HepG2 (cell line): ENCODE data around the gene BCLAF1. TPM values are rescaled to one million over a fixed set of nuclear protein-coding genes. Genes with fewer than 3 reads are reported as not detected.

Experiments
- BCL3 ChIP-seq: sonication (generic); formaldehyde crosslinking; IDR thresholded peaks from 2 replicates; pipeline ENCODE4 v1.5.1; 2020; ENCODE audit warnings: mild to moderate bottlenecking, missing genetic modification reagents, moderate library complexity
- DR1 ChIP-seq: sonication (generic); formaldehyde crosslinking; IDR thresholded peaks from 2 replicates; pipeline ENCODE4 v1.8.0; 2021; ENCODE audit warnings: mild to moderate bottlenecking, missing genetic modification reagents, inconsistent platforms
- HNRNPK ChIP-seq: fragments of 200-400 bp; formaldehyde crosslinking; IDR thresholded peaks from 2 replicates; pipeline ENCODE4 v1.6.1; 2018; ENCODE audit warnings: low read length, low read depth, moderate library complexity, mild to moderate bottlenecking; ENCODE audit not compliant: poor library complexity, severe bottlenecking
- SSRP1 ChIP-seq: IDR thresholded peaks from 2 replicates; pipeline ENCODE4 v1.6.1; 2016; ENCODE audit warnings: control low read depth
- ZNF546 ChIP-seq: sonication (generic); formaldehyde crosslinking; conservative IDR thresholded peaks from 2 replicates; pipeline ENCODE4 v1.8.1; 2023; ENCODE audit warnings: mild to moderate bottlenecking, missing genetic modification reagents
- polyA plus RNA-seq, 8 experiments: library from polyadenylated mRNA; depleted of rRNA in 3 of 8; stranded (reverse) in 7 of 8; unstranded in 1 of 8; fragments of >200 nt; fragmentation: Illumina TruSeq in 4 of 8; extraction: Trizol in 4 of 8; gene quantifications; 2 replicates each; pipeline versions ENCODE4 v1.2.1 to v1.2.3, GENCODE V29; 2011 to 2016; ENCODE audit warnings: low read depth in 4 of 8, missing spikeins in 1 of 8, mixed read lengths in 1 of 8; ENCODE audit not compliant: insufficient read depth in 1 of 8
- total RNA-seq, 5 experiments: library from RNA; depleted of rRNA; stranded (reverse); fragments of >200 nt; fragmentation: Illumina TruSeq; extraction: Trizol; gene quantifications; 2 replicates each; pipeline ENCODE4 v1.2.3, GENCODE V29; 2016; ENCODE audit warnings: low read depth in 1 of 5
- TF ChIP-seq, protein P1 (sequence below), 2 experiments: fragments of 450-650 bp in 1 of 2; sonication (generic) in 1 of 2; formaldehyde crosslinking in 1 of 2; IDR thresholded peaks; 2 replicates each; pipeline versions ENCODE4 v1.6.1 to v1.8.0; 2016 to 2022; ENCODE audit warnings: antibody characterized with exemption in 1 of 2, mild to moderate bottlenecking in 1 of 2, missing genetic modification reagents in 1 of 2

Gene BCLAF1
- total and polyA plus RNA-seq, 2 of the 13 experiments (the other 11 are each of a cell fraction or from before 2014, with no cell fraction given) = 55.3 to 292 TPM

GRCh38 chr6:136251394-136251793 is 38.3 kb downstream of the BCLAF1 start (continued):
- TF ChIP-seq, protein P1, sequence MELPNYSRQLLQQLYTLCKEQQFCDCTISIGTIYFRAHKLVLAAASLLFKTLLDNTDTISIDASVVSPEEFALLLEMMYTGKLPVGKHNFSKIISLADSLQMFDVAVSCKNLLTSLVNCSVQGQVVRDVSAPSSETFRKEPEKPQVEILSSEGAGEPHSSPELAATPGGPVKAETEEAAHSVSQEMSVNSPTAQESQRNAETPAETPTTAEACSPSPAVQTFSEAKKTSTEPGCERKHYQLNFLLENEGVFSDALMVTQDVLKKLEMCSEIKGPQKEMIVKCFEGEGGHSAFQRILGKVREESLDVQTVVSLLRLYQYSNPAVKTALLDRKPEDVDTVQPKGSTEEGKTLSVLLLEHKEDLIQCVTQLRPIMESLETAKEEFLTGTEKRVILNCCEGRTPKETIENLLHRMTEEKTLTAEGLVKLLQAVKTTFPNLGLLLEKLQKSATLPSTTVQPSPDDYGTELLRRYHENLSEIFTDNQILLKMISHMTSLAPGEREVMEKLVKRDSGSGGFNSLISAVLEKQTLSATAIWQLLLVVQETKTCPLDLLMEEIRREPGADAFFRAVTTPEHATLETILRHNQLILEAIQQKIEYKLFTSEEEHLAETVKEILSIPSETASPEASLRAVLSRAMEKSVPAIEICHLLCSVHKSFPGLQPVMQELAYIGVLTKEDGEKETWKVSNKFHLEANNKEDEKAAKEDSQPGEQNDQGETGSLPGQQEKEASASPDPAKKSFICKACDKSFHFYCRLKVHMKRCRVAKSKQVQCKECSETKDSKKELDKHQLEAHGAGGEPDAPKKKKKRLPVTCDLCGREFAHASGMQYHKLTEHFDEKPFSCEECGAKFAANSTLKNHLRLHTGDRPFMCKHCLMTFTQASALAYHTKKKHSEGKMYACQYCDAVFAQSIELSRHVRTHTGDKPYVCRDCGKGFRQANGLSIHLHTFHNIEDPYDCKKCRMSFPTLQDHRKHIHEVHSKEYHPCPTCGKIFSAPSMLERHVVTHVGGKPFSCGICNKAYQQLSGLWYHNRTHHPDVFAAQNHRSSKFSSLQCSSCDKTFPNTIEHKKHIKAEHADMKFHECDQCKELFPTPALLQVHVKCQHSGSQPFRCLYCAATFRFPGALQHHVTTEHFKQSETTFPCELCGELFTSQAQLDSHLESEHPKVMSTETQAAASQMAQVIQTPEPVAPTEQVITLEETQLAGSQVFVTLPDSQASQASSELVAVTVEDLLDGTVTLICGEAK (IDR thresholded peaks at IDR 0.05) = no peak
- TF ChIP-seq, protein P1 (CRISPR knock-in tag; IDR thresholded peaks at IDR 0.05) = no peak
- TF ChIP-seq HNRNPK = peak; percentile 17
- 0 out of 2 replicates have a peak, but pooled peaks have one; percentile 16 for TF ChIP-seq ZNF546
- TF ChIP-seq BCL3 (CRISPR knock-in tag) = no peak
- TF ChIP-seq SSRP1 = 0 out of 2 replicates have a peak, but pooled peaks have one; percentile 64
- no peak for TF ChIP-seq DR1 (CRISPR knock-in tag)
